Measurements from ENCODE around the gene STMP1. TPM values are rescaled to one million over a fixed set of nuclear protein-coding genes. Genes with fewer than 3 reads are reported as not detected.

STMP1 gene
- total and polyA plus RNA-seq, 2 experiments from 2014 or later: 23.0 to 78.4 TPM

DNA sequence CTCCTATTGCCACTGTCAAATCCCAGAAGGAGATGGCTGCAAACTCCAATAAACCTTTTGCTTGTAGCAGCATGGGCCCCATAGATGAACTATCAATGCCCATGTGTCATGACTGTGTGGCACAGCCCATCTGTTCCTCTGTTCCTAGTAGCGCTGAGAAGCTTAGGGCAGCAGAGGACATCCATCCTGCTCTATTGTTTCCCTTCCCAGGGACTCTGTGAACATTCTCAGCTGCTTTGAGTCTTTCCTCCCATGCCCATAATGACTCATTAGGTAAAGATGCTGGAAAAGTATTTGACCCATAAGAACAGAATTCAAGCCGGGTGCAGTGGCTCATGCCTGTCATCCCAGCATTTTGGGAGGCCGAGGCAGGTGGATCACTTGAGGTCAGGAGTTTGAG lies 28.3 kb downstream of the STMP1 start:
- H3K9me3 Mint-ChIP-seq: no peaks in the 10 kb centered on the region
- no peak overlapping the region for H3K4me3 Mint-ChIP-seq
- Histone ChIP-seq H4K20me1 (replicated peaks; ENCODE audit: insufficient read depth) (0 out of 2 replicates have a peak, but pooled peaks cover 5% of the 10 kb centered on the region), H3K27ac (ENCODE audit: low read depth) (no peak overlapping the region), H3K4me2 (no peak overlapping the region), H3K9me2 (ENCODE audit: insufficient read depth) (no peaks in the 10 kb centered on the region), H3K27me3 (ENCODE audit: insufficient read depth) (no peaks in the 10 kb centered on the region), H3K79me2 (replicated peaks; ENCODE audit: insufficient read depth) (no peaks in the 10 kb centered on the region), H3K4me1 (ENCODE audit: insufficient read depth) (no peaks in the 10 kb centered on the region), H3F3A (replicated peaks; ENCODE audit: low read depth) (no peaks in the 10 kb centered on the region), H2AFZ (no peak overlapping the region), H3K36me3 (ENCODE audit: insufficient read depth) (no peaks in the 10 kb centered on the region), H3K4me3 (no peak overlapping the region)
- TF ChIP-seq ZNF331 (CRISPR knock-in tag; IDR thresholded peaks at IDR 0.05; ENCODE audit: low read depth) (no peak), NANOG (IDR thresholded peaks at IDR 0.05; ENCODE audit: borderline replicate concordance) (no peak), JUNB (IDR thresholded peaks at IDR 0.05; ENCODE audit: unreplicated experiment) (no peak), EZH2phosphoT487 (IDR thresholded peaks at IDR 0.05; ENCODE audit: unreplicated experiment) (no peak)
- DNase-seq (ENCODE audit: low spot score): no peak
- ATAC-seq: no peak
- peaks cover 5% of the 10 kb centered on the region; the same call in 1 of the 3 replicates for H3K36me3 Mint-ChIP-seq (ENCODE audit: low read depth)
- no peak overlapping the region for H3K27ac Mint-ChIP-seq
- no peaks in the 10 kb centered on the region for H3K4me1 Mint-ChIP-seq
- peaks cover 2% of the 10 kb centered on the region for H3K27me3 Mint-ChIP-seq (ENCODE audit: insufficient read depth, low read depth, poor library complexity)

DNA sequence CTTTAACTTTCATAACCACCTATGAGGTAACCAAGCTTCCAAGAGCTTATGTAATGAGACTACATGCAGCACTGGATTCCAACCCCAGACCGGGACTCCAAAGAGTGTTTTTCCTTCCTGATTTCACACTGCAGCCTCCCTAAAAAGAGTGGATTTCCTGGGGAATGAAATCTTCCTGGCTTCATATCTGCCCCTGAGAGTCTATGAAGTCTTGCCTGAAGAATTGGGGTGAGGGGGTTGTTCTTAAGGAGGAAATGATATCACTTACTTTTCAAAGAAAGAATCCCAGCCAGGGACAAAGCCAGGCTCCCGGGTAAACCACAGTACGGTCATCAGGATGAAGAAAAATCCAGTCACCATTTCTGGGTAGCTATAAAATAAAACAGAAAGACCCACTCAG lies 29.7 kb downstream of the STMP1 start:
- Histone ChIP-seq H3K27me3 (ENCODE audit: insufficient read depth) (no peaks in the 10 kb centered on the region), H3K4me1 (ENCODE audit: insufficient read depth) (no peaks in the 10 kb centered on the region), H3F3A (replicated peaks; ENCODE audit: low read depth) (no peaks in the 10 kb centered on the region), H2AFZ (no peak overlapping the region), H3K9me2 (ENCODE audit: insufficient read depth) (no peaks in the 10 kb centered on the region), H3K4me2 (no peak overlapping the region), H3K27ac (ENCODE audit: low read depth) (no peak overlapping the region), H3K4me3 (no peak overlapping the region), H3K36me3 (ENCODE audit: insufficient read depth) (no peaks in the 10 kb centered on the region), H3K79me2 (replicated peaks; ENCODE audit: insufficient read depth) (no peaks in the 10 kb centered on the region), H4K20me1 (replicated peaks; ENCODE audit: insufficient read depth) (0 out of 2 replicates have a peak, but pooled peaks cover 5% of the 10 kb centered on the region)
- ATAC-seq (no peak), DNase-seq (ENCODE audit: low spot score) (no peak)
- H3K4me1 Mint-ChIP-seq: no peaks in the 10 kb centered on the region
- no peak overlapping the region for H3K4me3 Mint-ChIP-seq
- H3K27me3 Mint-ChIP-seq (ENCODE audit: insufficient read depth, low read depth, poor library complexity): no peaks in the 10 kb centered on the region
- H3K36me3 Mint-ChIP-seq (ENCODE audit: low read depth): peaks cover 5% of the 10 kb centered on the region; the same call in 1 of the 3 replicates
- no peak overlapping the region for H3K27ac Mint-ChIP-seq
- no peaks in the 10 kb centered on the region for H3K9me3 Mint-ChIP-seq
- no peak for TF ChIP-seq NANOG (IDR thresholded peaks at IDR 0.05; ENCODE audit: borderline replicate concordance)
- TF ChIP-seq, protein P1, sequence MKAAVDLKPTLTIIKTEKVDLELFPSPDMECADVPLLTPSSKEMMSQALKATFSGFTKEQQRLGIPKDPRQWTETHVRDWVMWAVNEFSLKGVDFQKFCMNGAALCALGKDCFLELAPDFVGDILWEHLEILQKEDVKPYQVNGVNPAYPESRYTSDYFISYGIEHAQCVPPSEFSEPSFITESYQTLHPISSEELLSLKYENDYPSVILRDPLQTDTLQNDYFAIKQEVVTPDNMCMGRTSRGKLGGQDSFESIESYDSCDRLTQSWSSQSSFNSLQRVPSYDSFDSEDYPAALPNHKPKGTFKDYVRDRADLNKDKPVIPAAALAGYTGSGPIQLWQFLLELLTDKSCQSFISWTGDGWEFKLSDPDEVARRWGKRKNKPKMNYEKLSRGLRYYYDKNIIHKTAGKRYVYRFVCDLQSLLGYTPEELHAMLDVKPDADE (IDR thresholded peaks at IDR 0.05): no peak
- TF ChIP-seq POLR2AphosphoS5 (IDR thresholded peaks at IDR 0.05; ENCODE audit: low read depth): no peak
- TF ChIP-seq CREB1 (CRISPR knock-in tag; IDR thresholded peaks at IDR 0.05; ENCODE audit: low read depth): no peak
- TF ChIP-seq ZNF114 (CRISPR knock-in tag; IDR thresholded peaks at IDR 0.05): no peak
- TF ChIP-seq EZH2phosphoT487 (IDR thresholded peaks at IDR 0.05; ENCODE audit: unreplicated experiment): no peak
- TF ChIP-seq, protein P2, sequence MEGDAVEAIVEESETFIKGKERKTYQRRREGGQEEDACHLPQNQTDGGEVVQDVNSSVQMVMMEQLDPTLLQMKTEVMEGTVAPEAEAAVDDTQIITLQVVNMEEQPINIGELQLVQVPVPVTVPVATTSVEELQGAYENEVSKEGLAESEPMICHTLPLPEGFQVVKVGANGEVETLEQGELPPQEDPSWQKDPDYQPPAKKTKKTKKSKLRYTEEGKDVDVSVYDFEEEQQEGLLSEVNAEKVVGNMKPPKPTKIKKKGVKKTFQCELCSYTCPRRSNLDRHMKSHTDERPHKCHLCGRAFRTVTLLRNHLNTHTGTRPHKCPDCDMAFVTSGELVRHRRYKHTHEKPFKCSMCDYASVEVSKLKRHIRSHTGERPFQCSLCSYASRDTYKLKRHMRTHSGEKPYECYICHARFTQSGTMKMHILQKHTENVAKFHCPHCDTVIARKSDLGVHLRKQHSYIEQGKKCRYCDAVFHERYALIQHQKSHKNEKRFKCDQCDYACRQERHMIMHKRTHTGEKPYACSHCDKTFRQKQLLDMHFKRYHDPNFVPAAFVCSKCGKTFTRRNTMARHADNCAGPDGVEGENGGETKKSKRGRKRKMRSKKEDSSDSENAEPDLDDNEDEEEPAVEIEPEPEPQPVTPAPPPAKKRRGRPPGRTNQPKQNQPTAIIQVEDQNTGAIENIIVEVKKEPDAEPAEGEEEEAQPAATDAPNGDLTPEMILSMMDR (conservative IDR thresholded peaks at IDR 0.05; ENCODE audit: low read depth in 2 of 2): no peak
- TF ChIP-seq EZH2 (IDR thresholded peaks at IDR 0.05; ENCODE audit: low read depth, unreplicated experiment): no peak
- TF ChIP-seq, protein P3, sequence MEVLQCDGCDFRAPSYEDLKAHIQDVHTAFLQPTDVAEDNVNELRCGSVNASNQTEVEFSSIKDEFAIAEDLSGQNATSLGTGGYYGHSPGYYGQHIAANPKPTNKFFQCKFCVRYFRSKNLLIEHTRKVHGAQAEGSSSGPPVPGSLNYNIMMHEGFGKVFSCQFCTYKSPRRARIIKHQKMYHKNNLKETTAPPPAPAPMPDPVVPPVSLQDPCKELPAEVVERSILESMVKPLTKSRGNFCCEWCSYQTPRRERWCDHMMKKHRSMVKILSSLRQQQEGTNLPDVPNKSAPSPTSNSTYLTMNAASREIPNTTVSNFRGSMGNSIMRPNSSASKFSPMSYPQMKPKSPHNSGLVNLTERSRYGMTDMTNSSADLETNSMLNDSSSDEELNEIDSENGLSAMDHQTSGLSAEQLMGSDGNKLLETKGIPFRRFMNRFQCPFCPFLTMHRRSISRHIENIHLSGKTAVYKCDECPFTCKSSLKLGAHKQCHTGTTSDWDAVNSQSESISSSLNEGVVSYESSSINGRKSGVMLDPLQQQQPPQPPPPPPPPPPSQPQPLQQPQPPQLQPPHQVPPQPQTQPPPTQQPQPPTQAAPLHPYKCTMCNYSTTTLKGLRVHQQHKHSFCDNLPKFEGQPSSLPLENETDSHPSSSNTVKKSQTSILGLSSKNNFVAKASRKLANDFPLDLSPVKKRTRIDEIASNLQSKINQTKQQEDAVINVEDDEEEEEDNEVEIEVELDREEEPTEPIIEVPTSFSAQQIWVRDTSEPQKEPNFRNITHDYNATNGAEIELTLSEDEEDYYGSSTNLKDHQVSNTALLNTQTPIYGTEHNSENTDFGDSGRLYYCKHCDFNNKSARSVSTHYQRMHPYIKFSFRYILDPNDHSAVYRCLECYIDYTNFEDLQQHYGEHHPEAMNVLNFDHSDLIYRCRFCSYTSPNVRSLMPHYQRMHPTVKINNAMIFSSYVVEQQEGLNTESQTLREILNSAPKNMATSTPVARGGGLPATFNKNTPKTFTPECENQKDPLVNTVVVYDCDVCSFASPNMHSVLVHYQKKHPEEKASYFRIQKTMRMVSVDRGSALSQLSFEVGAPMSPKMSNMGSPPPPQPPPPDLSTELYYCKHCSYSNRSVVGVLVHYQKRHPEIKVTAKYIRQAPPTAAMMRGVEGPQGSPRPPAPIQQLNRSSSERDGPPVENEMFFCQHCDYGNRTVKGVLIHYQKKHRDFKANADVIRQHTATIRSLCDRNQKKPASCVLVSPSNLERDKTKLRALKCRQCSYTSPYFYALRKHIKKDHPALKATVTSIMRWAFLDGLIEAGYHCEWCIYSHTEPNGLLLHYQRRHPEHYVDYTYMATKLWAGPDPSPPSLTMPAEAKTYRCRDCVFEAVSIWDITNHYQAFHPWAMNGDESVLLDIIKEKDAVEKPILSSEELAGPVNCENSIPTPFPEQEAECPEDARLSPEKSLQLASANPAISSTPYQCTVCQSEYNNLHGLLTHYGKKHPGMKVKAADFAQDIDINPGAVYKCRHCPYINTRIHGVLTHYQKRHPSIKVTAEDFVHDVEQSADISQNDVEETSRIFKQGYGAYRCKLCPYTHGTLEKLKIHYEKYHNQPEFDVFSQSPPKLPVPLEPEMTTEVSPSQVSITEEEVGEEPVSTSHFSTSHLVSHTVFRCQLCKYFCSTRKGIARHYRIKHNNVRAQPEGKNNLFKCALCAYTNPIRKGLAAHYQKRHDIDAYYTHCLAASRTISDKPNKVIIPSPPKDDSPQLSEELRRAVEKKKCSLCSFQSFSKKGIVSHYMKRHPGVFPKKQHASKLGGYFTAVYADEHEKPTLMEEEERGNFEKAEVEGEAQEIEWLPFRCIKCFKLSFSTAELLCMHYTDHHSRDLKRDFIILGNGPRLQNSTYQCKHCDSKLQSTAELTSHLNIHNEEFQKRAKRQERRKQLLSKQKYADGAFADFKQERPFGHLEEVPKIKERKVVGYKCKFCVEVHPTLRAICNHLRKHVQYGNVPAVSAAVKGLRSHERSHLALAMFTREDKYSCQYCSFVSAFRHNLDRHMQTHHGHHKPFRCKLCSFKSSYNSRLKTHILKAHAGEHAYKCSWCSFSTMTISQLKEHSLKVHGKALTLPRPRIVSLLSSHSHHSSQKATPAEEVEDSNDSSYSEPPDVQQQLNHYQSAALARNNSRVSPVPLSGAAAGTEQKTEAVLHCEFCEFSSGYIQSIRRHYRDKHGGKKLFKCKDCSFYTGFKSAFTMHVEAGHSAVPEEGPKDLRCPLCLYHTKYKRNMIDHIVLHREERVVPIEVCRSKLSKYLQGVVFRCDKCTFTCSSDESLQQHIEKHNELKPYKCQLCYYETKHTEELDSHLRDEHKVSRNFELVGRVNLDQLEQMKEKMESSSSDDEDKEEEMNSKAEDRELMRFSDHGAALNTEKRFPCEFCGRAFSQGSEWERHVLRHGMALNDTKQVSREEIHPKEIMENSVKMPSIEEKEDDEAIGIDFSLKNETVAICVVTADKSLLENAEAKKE (CRISPR knock-in tag; IDR thresholded peaks at IDR 0.05): no peak
- no peak for TF ChIP-seq ZNF331 (CRISPR knock-in tag; IDR thresholded peaks at IDR 0.05; ENCODE audit: low read depth)
- TF ChIP-seq STAT1 (IDR thresholded peaks at IDR 0.05; ENCODE audit: unreplicated experiment): no peak
- TF ChIP-seq JUNB (IDR thresholded peaks at IDR 0.05; ENCODE audit: unreplicated experiment): no peak
